Measurements from ENCODE around the gene S100B. TPM values are rescaled to one million over a fixed set of nuclear protein-coding genes. Genes with fewer than 3 reads are reported as not detected.
A peak's percentile ranks its signal among the peaks of the same experiment; 100 is the strongest.

S100B gene
- total RNA-seq, 1 donor from 2014 or later = 29.9 TPM

DNA sequence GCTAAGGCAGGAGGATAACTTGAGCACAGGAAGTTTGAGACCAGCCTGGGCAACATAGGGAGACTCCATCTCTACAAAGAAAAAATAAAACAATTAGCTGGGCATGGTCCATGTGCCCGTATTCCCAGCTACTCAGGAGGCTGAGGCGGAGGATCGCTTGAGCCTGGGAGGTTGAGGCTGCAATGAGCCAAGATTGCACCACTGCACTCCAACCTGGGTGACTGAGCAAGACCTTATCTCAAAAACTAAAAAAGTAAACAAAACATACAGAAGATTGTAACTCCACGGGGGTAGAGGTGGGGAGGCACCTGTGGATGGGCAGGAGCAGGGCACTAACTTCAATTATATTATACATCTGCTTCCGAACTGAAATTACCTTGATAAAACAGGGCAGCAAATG lies 4.6 kb downstream of the S100B start:
- Mint-ChIP-seq H3K9me3 (peaks cover 3% of the 10 kb centered on the region), H3K27ac (ENCODE audit: unreplicated experiment) (no peak overlapping the region), H3K4me1 (peaks cover 61% of the 10 kb centered on the region), H3K27me3 (ENCODE audit: low read depth) (no peaks in the 10 kb centered on the region), H3K36me3 (ENCODE audit: low read depth) (peaks cover 3% of the 10 kb centered on the region), H3K4me3 (no peak overlapping the region)
- no peak for DNase-seq (ENCODE audit: low read depth, low spot score)
- TF ChIP-seq, protein P1, sequence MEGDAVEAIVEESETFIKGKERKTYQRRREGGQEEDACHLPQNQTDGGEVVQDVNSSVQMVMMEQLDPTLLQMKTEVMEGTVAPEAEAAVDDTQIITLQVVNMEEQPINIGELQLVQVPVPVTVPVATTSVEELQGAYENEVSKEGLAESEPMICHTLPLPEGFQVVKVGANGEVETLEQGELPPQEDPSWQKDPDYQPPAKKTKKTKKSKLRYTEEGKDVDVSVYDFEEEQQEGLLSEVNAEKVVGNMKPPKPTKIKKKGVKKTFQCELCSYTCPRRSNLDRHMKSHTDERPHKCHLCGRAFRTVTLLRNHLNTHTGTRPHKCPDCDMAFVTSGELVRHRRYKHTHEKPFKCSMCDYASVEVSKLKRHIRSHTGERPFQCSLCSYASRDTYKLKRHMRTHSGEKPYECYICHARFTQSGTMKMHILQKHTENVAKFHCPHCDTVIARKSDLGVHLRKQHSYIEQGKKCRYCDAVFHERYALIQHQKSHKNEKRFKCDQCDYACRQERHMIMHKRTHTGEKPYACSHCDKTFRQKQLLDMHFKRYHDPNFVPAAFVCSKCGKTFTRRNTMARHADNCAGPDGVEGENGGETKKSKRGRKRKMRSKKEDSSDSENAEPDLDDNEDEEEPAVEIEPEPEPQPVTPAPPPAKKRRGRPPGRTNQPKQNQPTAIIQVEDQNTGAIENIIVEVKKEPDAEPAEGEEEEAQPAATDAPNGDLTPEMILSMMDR (conservative IDR thresholded peaks at IDR 0.05) = no peak

DNA sequence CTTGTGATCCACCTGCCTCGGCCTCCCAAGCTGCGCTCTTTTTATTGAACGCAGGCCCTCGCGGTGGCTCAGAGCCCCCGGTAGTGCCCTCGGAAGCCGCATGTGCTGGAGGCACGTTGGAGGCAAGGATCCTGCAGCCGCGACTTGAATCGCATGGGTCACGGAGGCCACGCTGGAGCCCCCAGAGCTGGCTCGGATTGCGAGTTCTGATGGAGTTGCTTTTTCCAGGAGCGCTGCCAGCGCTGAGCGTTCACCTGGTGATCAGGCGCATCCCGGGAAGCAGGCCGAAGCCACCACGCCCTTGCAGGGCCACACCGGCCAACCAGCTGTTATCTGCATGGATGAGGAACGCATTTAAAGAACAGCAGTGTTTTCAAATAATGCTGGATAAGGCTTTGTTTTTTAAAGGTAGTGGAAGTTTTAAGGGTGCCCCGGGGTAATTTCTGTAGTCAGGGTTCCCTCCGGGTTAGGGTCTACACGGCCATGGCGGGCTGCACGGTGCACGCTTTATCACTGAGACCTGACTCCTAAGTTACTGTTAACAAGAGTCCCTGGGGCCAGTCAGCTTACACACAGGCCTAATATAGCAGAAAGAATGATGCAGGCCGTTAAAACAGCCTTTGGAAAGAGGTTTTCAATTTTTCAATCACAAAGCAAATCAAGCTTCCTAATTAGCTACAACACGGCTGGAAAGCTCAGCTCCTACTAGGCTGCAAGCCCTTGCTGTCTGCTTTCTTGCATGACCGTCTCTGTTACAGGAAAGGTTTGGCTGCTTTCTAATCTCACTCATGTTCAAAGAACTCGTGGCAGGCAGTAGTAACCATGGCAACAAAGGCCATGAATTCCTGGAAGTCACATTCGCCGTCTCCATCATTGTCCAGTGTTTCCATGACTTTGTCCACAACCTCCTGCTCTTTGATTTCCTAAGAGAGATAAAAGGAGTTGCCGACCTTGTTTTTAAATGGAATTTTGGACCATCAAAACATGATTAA lies 6.0 kb downstream of the S100B start:
- TF ChIP-seq, protein P1 (conservative IDR thresholded peaks at IDR 0.05) = no peak
- no peaks in the 10 kb centered on the region for H3K27me3 Mint-ChIP-seq (ENCODE audit: low read depth)
- H3K4me3 Mint-ChIP-seq = peak overlapping the region; percentile 54
- peaks cover 47% of the 10 kb centered on the region for H3K4me1 Mint-ChIP-seq
- peaks cover 3% of the 10 kb centered on the region for H3K36me3 Mint-ChIP-seq (ENCODE audit: low read depth)
- H3K27ac Mint-ChIP-seq (ENCODE audit: unreplicated experiment) = peak overlapping the region; percentile 79
- H3K9me3 Mint-ChIP-seq = peaks cover 6% of the 10 kb centered on the region
- peak; percentile 46 for DNase-seq (ENCODE audit: low read depth, low spot score)

DNA sequence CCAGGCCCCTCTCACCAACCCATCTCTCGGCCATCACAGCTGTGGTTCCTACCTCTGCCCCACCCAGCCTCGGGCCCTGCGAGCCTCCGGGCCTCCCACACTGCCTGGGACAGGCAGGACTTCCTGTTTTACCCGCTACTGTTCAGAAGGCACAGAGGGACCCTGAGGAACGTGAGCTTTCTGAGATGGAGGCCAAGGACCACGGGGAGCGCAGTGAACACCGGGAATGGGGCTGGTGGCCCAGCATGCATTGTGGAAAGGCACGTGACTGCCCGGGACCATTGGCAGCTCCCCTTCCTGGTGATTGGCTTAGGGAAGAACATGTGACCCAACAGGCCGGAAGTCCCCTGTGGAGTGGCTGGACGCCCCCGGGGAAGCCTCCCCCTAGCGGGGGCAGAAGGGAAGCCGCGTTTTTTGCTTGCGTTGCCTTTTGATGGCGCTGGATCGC lies 7.0 kb downstream of the S100B start:
- H3K27me3 Mint-ChIP-seq (ENCODE audit: low read depth) = no peaks in the 10 kb centered on the region
- H3K9me3 Mint-ChIP-seq = peaks cover 11% of the 10 kb centered on the region
- H3K4me1 Mint-ChIP-seq = peaks cover 38% of the 10 kb centered on the region
- H3K27ac Mint-ChIP-seq (ENCODE audit: unreplicated experiment) = no peak overlapping the region
- no peak for DNase-seq (ENCODE audit: low read depth, low spot score)
- TF ChIP-seq, protein P1 (conservative IDR thresholded peaks at IDR 0.05) = no peak
- peaks cover 8% of the 10 kb centered on the region for H3K36me3 Mint-ChIP-seq (ENCODE audit: low read depth)
- no peak overlapping the region for H3K4me3 Mint-ChIP-seq

DNA sequence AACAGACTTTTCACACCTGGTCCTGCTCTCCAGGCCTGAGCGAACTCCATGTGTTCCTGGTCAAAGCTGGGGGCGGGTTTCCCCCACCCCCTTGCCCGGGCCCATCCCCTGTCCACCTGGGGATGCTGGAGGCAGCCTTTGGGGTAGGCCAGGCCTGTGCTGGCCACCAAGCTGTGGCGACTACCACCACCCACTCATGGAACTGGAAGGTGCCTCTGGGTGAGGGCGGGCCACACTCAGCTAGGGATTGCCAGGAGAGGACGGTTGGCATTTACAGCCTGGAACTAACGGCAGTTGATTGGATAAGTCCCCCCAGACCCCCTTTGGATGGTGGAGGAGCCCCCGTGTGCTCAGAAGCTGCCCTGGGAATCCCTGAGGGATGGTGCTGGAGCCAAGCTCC lies 7.9 kb downstream of the S100B start:
- DNase-seq (ENCODE audit: low read depth, low spot score) = no peak
- no peak overlapping the region for H3K4me3 Mint-ChIP-seq
- TF ChIP-seq, protein P1 (conservative IDR thresholded peaks at IDR 0.05) = no peak
- no peaks in the 10 kb centered on the region for H3K27me3 Mint-ChIP-seq (ENCODE audit: low read depth)
- peaks cover 29% of the 10 kb centered on the region for H3K4me1 Mint-ChIP-seq
- peak overlapping the region; percentile 43 for H3K27ac Mint-ChIP-seq (ENCODE audit: unreplicated experiment)
- peaks cover 12% of the 10 kb centered on the region for H3K9me3 Mint-ChIP-seq
- peaks cover 10% of the 10 kb centered on the region for H3K36me3 Mint-ChIP-seq (ENCODE audit: low read depth)

DNA sequence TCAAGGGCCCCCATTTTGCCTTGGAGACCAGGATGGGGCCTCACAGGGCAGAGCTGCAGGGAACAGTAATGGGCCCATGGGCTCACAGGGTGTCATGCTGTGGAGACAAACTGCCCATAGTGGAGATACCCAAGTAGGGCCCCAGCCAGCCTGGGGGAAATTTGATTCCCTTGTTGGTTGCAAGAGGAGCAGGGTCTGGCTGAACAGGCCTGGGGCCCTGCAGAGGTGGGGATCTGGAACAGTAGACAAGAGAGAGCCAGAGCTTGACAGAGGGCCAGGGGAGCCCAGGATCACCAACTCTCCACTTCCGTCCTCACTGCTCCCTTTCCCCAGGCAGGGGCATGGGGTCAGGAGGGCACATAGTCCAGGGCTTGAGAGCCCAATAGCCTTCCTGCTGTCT lies 8.7 kb downstream of the S100B start:
- Mint-ChIP-seq H3K27me3 (ENCODE audit: low read depth) (no peaks in the 10 kb centered on the region), H3K4me1 (peaks cover 24% of the 10 kb centered on the region), H3K9me3 (peaks cover 19% of the 10 kb centered on the region), H3K27ac (ENCODE audit: unreplicated experiment) (peak overlapping the region; percentile 75), H3K4me3 (no peak overlapping the region), H3K36me3 (ENCODE audit: low read depth) (peaks cover 17% of the 10 kb centered on the region)
- TF ChIP-seq, protein P1 (conservative IDR thresholded peaks at IDR 0.05) = no peak
- no peak for DNase-seq (ENCODE audit: low read depth, low spot score)
